ENCODE data around the gene RMDN2.
A peak's percentile ranks its signal among the peaks of the same experiment; 100 is the strongest.

RMDN2 gene

GRCh38 chr2:37966326-37966725 lies 41.2 kb downstream of the RMDN2 start:
- no peak overlapping the region for H3K4me3 ChIP-seq (ENCODE audit: low read length)
- TF ChIP-seq CTCF (conservative IDR thresholded peaks at IDR 0.05; ENCODE audit: low read depth, low read length), result no peak
- DNase-seq (ENCODE audit: low read depth), result no peak

GRCh38 chr2:37969731-37970130 lies 44.6 kb downstream of the RMDN2 start:
- no peak for DNase-seq (ENCODE audit: low read depth)
- TF ChIP-seq CTCF (conservative IDR thresholded peaks at IDR 0.05; ENCODE audit: low read depth, low read length), result no peak
- H3K4me3 ChIP-seq (ENCODE audit: low read length), result no peak overlapping the region

GRCh38 chr2:37971971-37972370 lies 46.9 kb downstream of the RMDN2 start:
- H3K4me3 ChIP-seq (ENCODE audit: low read length), result no peak overlapping the region
- no peak for TF ChIP-seq CTCF (conservative IDR thresholded peaks at IDR 0.05; ENCODE audit: low read depth, low read length)
- no peak for DNase-seq (ENCODE audit: low read depth)

GRCh38 chr2:37973615-37974353 lies 48.7 kb downstream of the RMDN2 start:
- no peak for TF ChIP-seq CTCF (conservative IDR thresholded peaks at IDR 0.05; ENCODE audit: low read depth, low read length)
- no peak for DNase-seq (ENCODE audit: low read depth)
- no peak overlapping the region for H3K4me3 ChIP-seq (ENCODE audit: low read length)

GRCh38 chr2:37975808-37976207 lies 50.7 kb downstream of the RMDN2 start:
- H3K4me3 ChIP-seq (ENCODE audit: low read length), result no peak overlapping the region
- TF ChIP-seq CTCF (conservative IDR thresholded peaks at IDR 0.05; ENCODE audit: low read depth, low read length), result no peak
- no peak for DNase-seq (ENCODE audit: low read depth)

- no peak overlapping the region for H3K4me3 ChIP-seq (ENCODE audit: low read length)
- TF ChIP-seq CTCF (conservative IDR thresholded peaks at IDR 0.05; ENCODE audit: low read depth, low read length), result no peak
- no peak for DNase-seq (ENCODE audit: low read depth)
These were observed 51.3 kb downstream of the RMDN2 start for GRCh38 chr2:37976411-37976810.

- TF ChIP-seq CTCF (conservative IDR thresholded peaks at IDR 0.05; ENCODE audit: low read depth, low read length), result peak; percentile 89
- no peak for DNase-seq (ENCODE audit: low read depth)
- H3K4me3 ChIP-seq (ENCODE audit: low read length), result no peak overlapping the region
These were observed 57.1 kb downstream of the RMDN2 start for GRCh38 chr2:37982147-37982582.
